ENCODE measurements around the gene GPX3. TPM values are rescaled to one million over a fixed set of nuclear protein-coding genes. Genes with fewer than 3 reads are reported as not detected.
A peak's percentile ranks its signal among the peaks of the same experiment; 100 is the strongest.

GPX3 gene
- total and polyA plus RNA-seq, 2 donors (not counting 3 experiments of a cell fraction or from before 2014, with no cell fraction given), result 5.1 to 17.1 TPM

DNA sequence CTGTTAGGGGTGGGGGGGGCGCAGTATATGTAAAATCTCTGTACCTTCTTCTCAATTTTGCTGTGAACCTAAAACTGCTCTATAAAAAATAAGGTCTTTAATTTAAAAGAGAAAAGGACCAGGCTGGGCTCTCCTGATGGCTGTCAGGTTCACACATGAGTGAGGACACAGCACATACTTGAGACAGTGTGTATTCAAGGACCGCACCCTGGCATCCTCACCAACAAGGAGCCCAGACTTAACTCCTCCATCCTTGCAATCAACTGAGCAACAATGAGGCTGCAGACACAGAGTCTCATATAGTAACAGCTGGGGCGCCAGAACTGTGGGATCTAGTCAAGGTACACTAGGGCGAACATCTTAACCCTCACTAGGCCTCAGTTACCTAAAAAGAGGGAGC is 50.6 kb downstream of the GPX3 start:
- ChIA-PET CTCF (interaction anchor here (0.5 to 5.0 kb wide), 7 partner anchors 10 to 286 kb away, joined by 3 to 32 read pairs (median 4); partner anchors contain the start of gene TNIP1), POLR2A (interaction anchor here (0.6 kb wide), 1 partner anchor 10 kb away, joined by 3 read pairs; no protein-coding TSS in a partner anchor)
- Histone ChIP-seq H3K36me3 (ENCODE audit: control insufficient read depth in 2 of 2, extremely low read depth in 1 of 2, insufficient read depth in 2 of 2, low read length in 2 of 2) (no peaks in the 10 kb centered on the region), H2AFZ (ENCODE audit: low read depth, low read length) (no peak overlapping the region), H3K79me2 (ENCODE audit: control insufficient read depth, insufficient read depth, low read length) (peaks cover 36% of the 10 kb centered on the region), H3K4me2 (ENCODE audit: insufficient read depth, low read length) (peak overlapping the region; percentile 35), H3K4me1 (ENCODE audit: control insufficient read depth, extremely low read depth, insufficient read depth, low read length) (peaks cover 22% of the 10 kb centered on the region), H4K20me1 (replicated peaks; ENCODE audit: control insufficient read depth, extremely low read depth, insufficient read depth, low read length) (no peaks in the 10 kb centered on the region), H3K9ac (replicated peaks; ENCODE audit: extremely low read depth, insufficient read depth, low read length) (no peak overlapping the region), H3K4me3 (replicated peaks in 1 of 3; ENCODE audit: insufficient read depth in 1 of 3, low read depth in 1 of 3, low read length in 3 of 3) (no peak overlapping the region), H3K27me3 (ENCODE audit: control insufficient read depth in 2 of 2, insufficient read depth in 2 of 2, low read length in 2 of 2) (no peaks in the 10 kb centered on the region), H3K27ac (ENCODE audit: insufficient read depth, low read depth, low read length) (no peak overlapping the region), H3K9me3 (replicated peaks; ENCODE audit: control insufficient read depth, insufficient read depth, low read length) (no peaks in the 10 kb centered on the region), H3K9me1 (replicated peaks; ENCODE audit: control insufficient read depth, extremely low read depth, insufficient read depth, low read length) (no peaks in the 10 kb centered on the region)
- dilution Hi-C loops (cut with MboI; ENCODE audit: extremely low pct_ligation_motif_present, low sequenced_read_pairs), result no loop called here
- TF ChIP-seq, protein P1, sequence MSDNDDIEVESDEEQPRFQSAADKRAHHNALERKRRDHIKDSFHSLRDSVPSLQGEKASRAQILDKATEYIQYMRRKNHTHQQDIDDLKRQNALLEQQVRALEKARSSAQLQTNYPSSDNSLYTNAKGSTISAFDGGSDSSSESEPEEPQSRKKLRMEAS (IDR thresholded peaks at IDR 0.05; ENCODE audit: insufficient read depth, insufficient read length), result no peak
- TF ChIP-seq POLR2AphosphoS5 (IDR thresholded peaks at IDR 0.05; ENCODE audit: insufficient read depth, low read depth, low read length) (no peak), FOS (IDR thresholded peaks at IDR 0.05; ENCODE audit: borderline replicate concordance, insufficient read depth, low read length) (no peak), JUN (IDR thresholded peaks at IDR 0.05; ENCODE audit: borderline replicate concordance, insufficient read depth, insufficient read length, low read depth) (no peak), MYC (IDR thresholded peaks at IDR 0.05; ENCODE audit: low read depth, low read length) (no peak), EZH2 (IDR thresholded peaks at IDR 0.05; ENCODE audit: borderline replicate concordance, low read depth, low read length, severe bottlenecking) (no peak), GATA2 (IDR thresholded peaks at IDR 0.05; ENCODE audit: insufficient read depth, insufficient read length, low read depth, low read length) (no peak), POLR2A (IDR thresholded peaks at IDR 0.05; ENCODE audit: low read depth, low read length) (no peak)
- TF ChIP-seq, protein P2, sequence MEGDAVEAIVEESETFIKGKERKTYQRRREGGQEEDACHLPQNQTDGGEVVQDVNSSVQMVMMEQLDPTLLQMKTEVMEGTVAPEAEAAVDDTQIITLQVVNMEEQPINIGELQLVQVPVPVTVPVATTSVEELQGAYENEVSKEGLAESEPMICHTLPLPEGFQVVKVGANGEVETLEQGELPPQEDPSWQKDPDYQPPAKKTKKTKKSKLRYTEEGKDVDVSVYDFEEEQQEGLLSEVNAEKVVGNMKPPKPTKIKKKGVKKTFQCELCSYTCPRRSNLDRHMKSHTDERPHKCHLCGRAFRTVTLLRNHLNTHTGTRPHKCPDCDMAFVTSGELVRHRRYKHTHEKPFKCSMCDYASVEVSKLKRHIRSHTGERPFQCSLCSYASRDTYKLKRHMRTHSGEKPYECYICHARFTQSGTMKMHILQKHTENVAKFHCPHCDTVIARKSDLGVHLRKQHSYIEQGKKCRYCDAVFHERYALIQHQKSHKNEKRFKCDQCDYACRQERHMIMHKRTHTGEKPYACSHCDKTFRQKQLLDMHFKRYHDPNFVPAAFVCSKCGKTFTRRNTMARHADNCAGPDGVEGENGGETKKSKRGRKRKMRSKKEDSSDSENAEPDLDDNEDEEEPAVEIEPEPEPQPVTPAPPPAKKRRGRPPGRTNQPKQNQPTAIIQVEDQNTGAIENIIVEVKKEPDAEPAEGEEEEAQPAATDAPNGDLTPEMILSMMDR (IDR thresholded peaks at IDR 0.05; ENCODE audit: extremely low read depth in 1 of 2, insufficient read depth in 1 of 2, low read depth in 1 of 2, low read length in 2 of 2), result no peak
- no TSS peak for BruUV-seq (replicated peaks)
- FAIRE-seq (no peak), DNase-seq (ENCODE audit: low read depth, low spot score) (no peak)
- intact Hi-C loops (cut with micrococcal nuclease), result no loop called here

Measured in endothelial cell of umbilical vein (primary cell).